Measurements from ENCODE around the gene GJB2. TPM values are rescaled to one million over a fixed set of nuclear protein-coding genes. Genes with fewer than 3 reads are reported as not detected.

The GJB2 gene
- total and polyA plus RNA-seq, 2 of the 4 experiments (the other 2 are of a cell fraction), result under 0.01 to 0.17 TPM

DNA sequence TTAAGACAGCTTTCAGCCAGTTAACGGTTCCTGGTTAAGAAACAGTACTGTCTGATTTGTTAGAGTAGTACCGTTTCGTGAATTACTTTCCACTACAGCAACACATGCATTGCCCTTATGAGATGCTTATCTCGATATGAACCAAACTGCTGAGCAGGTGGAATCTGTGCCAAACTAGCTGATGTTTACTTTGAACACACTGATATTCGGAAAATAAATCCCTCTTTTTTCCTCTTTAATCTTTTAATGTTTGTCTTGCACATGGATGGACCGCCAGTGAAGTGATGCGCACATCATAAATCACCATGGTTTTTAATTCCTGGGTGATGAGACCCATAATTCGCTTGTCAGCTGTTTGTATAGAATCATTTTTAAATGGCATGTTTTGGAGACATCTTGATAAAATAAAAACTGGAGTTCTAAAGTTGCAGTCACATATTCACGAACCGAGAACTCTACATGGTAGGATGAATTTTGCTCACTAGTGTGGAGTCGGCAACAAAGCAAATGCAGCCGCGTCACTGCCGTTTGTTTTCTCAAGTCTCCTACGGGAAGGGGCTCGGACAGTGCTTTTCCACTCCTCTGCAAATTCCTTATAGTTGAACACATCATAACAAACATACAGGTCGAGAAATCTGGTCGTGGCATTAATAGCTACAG, 33.0 kb downstream of the GJB2 start:
- Histone ChIP-seq H4K20me1 (ENCODE audit: insufficient read depth, low read length) (no peaks in the 10 kb centered on the region), H2BK15ac (ENCODE audit: low read depth, low read length) (no peak overlapping the region), H2AFZ (replicated peaks; ENCODE audit: low read length, poor library complexity) (no peak overlapping the region), H3K9me1 (ENCODE audit: insufficient read depth, low read length) (no peaks in the 10 kb centered on the region), H3K9me3 (ENCODE audit: control insufficient read depth, insufficient read depth, low read length) (no peaks in the 10 kb centered on the region), H3K14ac (replicated peaks; ENCODE audit: low read depth, low read length) (no peak overlapping the region), H2AK5ac (ENCODE audit: low read depth, low read length) (no peak overlapping the region), H2BK5ac (ENCODE audit: low read depth, low read length, poor library complexity, severe bottlenecking) (no peak overlapping the region), H3K27ac (ENCODE audit: insufficient read depth, low read length) (no peak overlapping the region), H3K27me3 (ENCODE audit: control insufficient read depth, insufficient read depth, low read length) (no peaks in the 10 kb centered on the region), H4K8ac (ENCODE audit: low read depth in 2 of 2, low read length in 2 of 2) (no peak overlapping the region), H3K4ac (ENCODE audit: low read depth, low read length) (no peak overlapping the region), H2AK9ac (replicated peaks; ENCODE audit: low read depth, low read length, poor library complexity) (no peak overlapping the region), H4K91ac (ENCODE audit: insufficient read depth, low read depth, low read length) (no peak overlapping the region), H3K4me2 (ENCODE audit: low read depth, low read length) (peak overlapping the region; percentile 89), H3K18ac (ENCODE audit: low read depth, low read length) (no peak overlapping the region), H3K4me3 (ENCODE audit: insufficient read depth, low read depth, low read length) (peak overlapping the region; percentile 68), H4K5ac (ENCODE audit: low read depth, low read length) (no peak overlapping the region), H2BK20ac (ENCODE audit: low read depth, low read length) (no peak overlapping the region), H3K23ac (ENCODE audit: low read depth, low read length) (0 out of 2 replicates have a peak overlapping the region, but pooled peaks have one; percentile 48), H3K4me1 (ENCODE audit: control insufficient read depth, insufficient read depth, low read length) (no peaks in the 10 kb centered on the region; the same call in 1 of the 2 replicates), H3K36me3 (ENCODE audit: control insufficient read depth, insufficient read depth, low read length) (no peaks in the 10 kb centered on the region), H3K79me1 (ENCODE audit: low read depth in 1 of 2, low read length in 2 of 2) (peaks cover 0 to 7% of the 10 kb centered on the region in 2 experiments; a peak in 2 of 4 replicates), H2BK120ac (ENCODE audit: low read depth, low read length) (no peak overlapping the region), H3K9ac (ENCODE audit: low read depth, low read length) (peak overlapping the region; percentile 79; the same call in 1 of the 2 replicates), H3K56ac (ENCODE audit: extremely low read depth, insufficient read depth, low read length) (no peak overlapping the region)
- peak; percentile 28 for ATAC-seq (ENCODE audit: low read depth)
- no CpG with 5 or more reads among the region's 18 CpGs for WGBS, 2 experiments (ENCODE audit: extremely low coverage in 2 of 2, insufficient read length in 1 of 2)
- no TSS peak for BruUV-seq (replicated peaks)
- CTCF ChIA-PET, result interaction anchor here (0.5 to 1.2 kb wide), 3 partner anchors 232 to 360 kb away, joined by 3 read pairs; no protein-coding TSS in a partner anchor
- intact Hi-C loops (cut with micrococcal nuclease) (loop anchor here (1.0 to 5.0 kb wide), 2 partner anchors 20 to 102 kb away; no protein-coding TSS in a partner anchor), dilution Hi-C loops (cut with HindIII; ENCODE audit: low sequenced_read_pairs, unreplicated experiment) (no loop called here), in situ Hi-C loops (cut with MboI; ENCODE audit: low sequenced_read_pairs) (loop anchor here (10.0 to 25.0 kb wide), 2 partner anchors 165 to 522 kb away; partner anchors contain the start of gene MPHOSPH8)
- TF ChIP-seq MAFK (IDR thresholded peaks at IDR 0.05; ENCODE audit: low read depth, low read length) (peak; percentile 40), CEBPB (IDR thresholded peaks at IDR 0.05; ENCODE audit: low read depth, low read length) (no peak)
- POLR2A ChIA-PET (ENCODE audit: unreplicated experiment), result interaction anchor here (0.6 kb wide), 1 partner anchor 568 kb away, joined by 4 read pairs; no protein-coding TSS in a partner anchor
- DNase-seq, result peak; percentile 64
